HL-60 (cell line): Measurements from ENCODE around the gene GEMIN4.
"Not testable (repeated sequence)": the region's sequence is repeated elsewhere in the genome, so short reads cannot be mapped to it uniquely, and the experiment has no call there.

Experiments used
- CTCF ChIP-seq: IDR thresholded peaks from one replicate; pipeline ENCODE4 v1.5.1; 2011; ENCODE audit warnings: low read length, control low read depth, inconsistent platforms; ENCODE audit not compliant: insufficient read depth
- REST ChIP-seq: IDR thresholded peaks from 2 replicates; pipeline ENCODE4 v1.6.1; 2012; ENCODE audit warnings: low read depth; ENCODE audit not compliant: insufficient replicate concordance

GRCh38 chr17:789931-790873, 38.1 kb upstream of the GEMIN4 start:
- TF ChIP-seq CTCF, REST: not testable (repeated sequence)
